ENCODE results near the gene CPVL. TPM values are rescaled to one million over a fixed set of nuclear protein-coding genes. Genes with fewer than 3 reads are reported as not detected.

Gene CPVL
- total RNA-seq, 1 experiment from 2014 or later = 1.1 TPM

GRCh38 chr7:29113384-29114102 lies 32.8 kb downstream of the CPVL start:
- TF ChIP-seq CTCF (IDR thresholded peaks at IDR 0.05) (peak; percentile 71), SIN3A (IDR thresholded peaks at IDR 0.05; ENCODE audit: borderline replicate concordance, insufficient read depth, low read depth, low read length) (no peak)
- BruUV-seq (replicated peaks) = no TSS peak
- Histone ChIP-seq H3K27me3 (ENCODE audit: control insufficient read depth, insufficient read depth, low read length) (peaks cover 31% of the 10 kb centered on the region), H3K4me1 (ENCODE audit: control insufficient read depth, insufficient read depth, low read length) (no peaks in the 10 kb centered on the region), H3K4me3 (ENCODE audit: low read depth in 2 of 2, low read length in 2 of 2) (no peak overlapping the region), H3K9me3 (ENCODE audit: control insufficient read depth, insufficient read depth, low read depth, low read length) (no peaks in the 10 kb centered on the region), H3K27ac (ENCODE audit: low read length) (no peak overlapping the region), H3K36me3 (ENCODE audit: control insufficient read depth, insufficient read depth, low read length) (no peaks in the 10 kb centered on the region)
- CTCF ChIA-PET = interaction anchor here (0.6 to 1.6 kb wide), 2 partner anchors 232 to 809 kb away, joined by 3 to 5 read pairs; no protein-coding TSS in a partner anchor
- POLR2A ChIA-PET = no interaction called here
- in situ Hi-C loops (cut with HindIII; ENCODE audit: low pct_unique_long_range_greater_than_20kb, low sequenced_read_pairs) (no loop called here), intact Hi-C loops (cut with micrococcal nuclease; ENCODE audit: unreplicated experiment) (loop anchor here (2.0 kb wide), 1 partner anchor 295 kb away; no protein-coding TSS in a partner anchor)
- peak; percentile 78 for ATAC-seq
- peak; percentile 13 for DNase-seq (ENCODE audit: low read depth, low spot score)

GRCh38 chr7:29112721-29113120 lies 33.6 kb downstream of the CPVL start:
- DNase-seq (ENCODE audit: low read depth, low spot score) (no peak), ATAC-seq (no peak)
- in situ Hi-C loops (cut with HindIII; ENCODE audit: low pct_unique_long_range_greater_than_20kb, low sequenced_read_pairs) (no loop called here), intact Hi-C loops (cut with micrococcal nuclease; ENCODE audit: unreplicated experiment) (loop anchor here (2.0 kb wide), 1 partner anchor 296 kb away; no protein-coding TSS in a partner anchor)
- no peak for TF ChIP-seq TCF7L2 (IDR thresholded peaks at IDR 0.05; ENCODE audit: low read depth, low read length)
- TF ChIP-seq CTCF (IDR thresholded peaks at IDR 0.05) = no peak
- TF ChIP-seq, protein P1, sequence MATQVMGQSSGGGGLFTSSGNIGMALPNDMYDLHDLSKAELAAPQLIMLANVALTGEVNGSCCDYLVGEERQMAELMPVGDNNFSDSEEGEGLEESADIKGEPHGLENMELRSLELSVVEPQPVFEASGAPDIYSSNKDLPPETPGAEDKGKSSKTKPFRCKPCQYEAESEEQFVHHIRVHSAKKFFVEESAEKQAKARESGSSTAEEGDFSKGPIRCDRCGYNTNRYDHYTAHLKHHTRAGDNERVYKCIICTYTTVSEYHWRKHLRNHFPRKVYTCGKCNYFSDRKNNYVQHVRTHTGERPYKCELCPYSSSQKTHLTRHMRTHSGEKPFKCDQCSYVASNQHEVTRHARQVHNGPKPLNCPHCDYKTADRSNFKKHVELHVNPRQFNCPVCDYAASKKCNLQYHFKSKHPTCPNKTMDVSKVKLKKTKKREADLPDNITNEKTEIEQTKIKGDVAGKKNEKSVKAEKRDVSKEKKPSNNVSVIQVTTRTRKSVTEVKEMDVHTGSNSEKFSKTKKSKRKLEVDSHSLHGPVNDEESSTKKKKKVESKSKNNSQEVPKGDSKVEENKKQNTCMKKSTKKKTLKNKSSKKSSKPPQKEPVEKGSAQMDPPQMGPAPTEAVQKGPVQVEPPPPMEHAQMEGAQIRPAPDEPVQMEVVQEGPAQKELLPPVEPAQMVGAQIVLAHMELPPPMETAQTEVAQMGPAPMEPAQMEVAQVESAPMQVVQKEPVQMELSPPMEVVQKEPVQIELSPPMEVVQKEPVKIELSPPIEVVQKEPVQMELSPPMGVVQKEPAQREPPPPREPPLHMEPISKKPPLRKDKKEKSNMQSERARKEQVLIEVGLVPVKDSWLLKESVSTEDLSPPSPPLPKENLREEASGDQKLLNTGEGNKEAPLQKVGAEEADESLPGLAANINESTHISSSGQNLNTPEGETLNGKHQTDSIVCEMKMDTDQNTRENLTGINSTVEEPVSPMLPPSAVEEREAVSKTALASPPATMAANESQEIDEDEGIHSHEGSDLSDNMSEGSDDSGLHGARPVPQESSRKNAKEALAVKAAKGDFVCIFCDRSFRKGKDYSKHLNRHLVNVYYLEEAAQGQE (IDR thresholded peaks at IDR 0.05; ENCODE audit: insufficient read depth in 1 of 2, low read depth in 2 of 2, low read length in 1 of 2) = no peak
- no peak for TF ChIP-seq SIN3A (IDR thresholded peaks at IDR 0.05; ENCODE audit: borderline replicate concordance, insufficient read depth, low read depth, low read length)
- TF ChIP-seq POLR2AphosphoS5 (IDR thresholded peaks at IDR 0.05; ENCODE audit: low read depth, low read length) = no peak
- Histone ChIP-seq H3K4me1 (ENCODE audit: control insufficient read depth, insufficient read depth, low read length) (no peaks in the 10 kb centered on the region), H3K36me3 (ENCODE audit: control insufficient read depth, insufficient read depth, low read length) (no peaks in the 10 kb centered on the region), H3K9me3 (ENCODE audit: control insufficient read depth, insufficient read depth, low read depth, low read length) (no peaks in the 10 kb centered on the region), H3K27me3 (ENCODE audit: control insufficient read depth, insufficient read depth, low read length) (peaks cover 27% of the 10 kb centered on the region), H3K27ac (ENCODE audit: low read length) (no peak overlapping the region), H3K4me3 (ENCODE audit: low read depth in 2 of 2, low read length in 2 of 2) (no peak overlapping the region)
- ChIA-PET POLR2A (no interaction called here), CTCF (interaction anchor here (1.6 kb wide), 1 partner anchor 233 kb away, joined by 5 read pairs; no protein-coding TSS in a partner anchor)
- BruUV-seq (replicated peaks) = no TSS peak

All from Panc1 (cell line).